SH-SY5Y (cell line): ENCODE measurements around the gene ZFPM1.

Source experiments
- GATA2 ChIP-seq: IDR thresholded peaks from 2 replicates; pipeline ENCODE4 v1.6.1; 2011; ENCODE audit warnings: mild to moderate bottlenecking, low read depth, low read length
- GATA3 ChIP-seq: IDR thresholded peaks from 2 replicates; pipeline ENCODE4 v1.6.1; 2011; ENCODE audit warnings: low read depth, mild to moderate bottlenecking, low read length, moderate library complexity

GRCh38 chr16:88440111-88440510 is 13.0 kb upstream of the ZFPM1 start:
- no peak for TF ChIP-seq GATA2
- no peak for TF ChIP-seq GATA3
